Measurements from ENCODE around the gene PRKCE. TPM values are rescaled to one million over a fixed set of nuclear protein-coding genes. Genes with fewer than 3 reads are reported as not detected.

PRKCE gene
- total RNA-seq, 1 experiment from 2014 or later, result 1.3 TPM

GRCh38 chr2:45936623-45936979 is 285.1 kb downstream of the PRKCE start:
- Histone ChIP-seq H4K20me1 (ENCODE audit: control insufficient read depth, insufficient read depth, insufficient read length) (no peaks in the 10 kb centered on the region), H3K4me2 (ENCODE audit: insufficient read depth, insufficient read length, low read length) (no peak overlapping the region), H2BK120ac (ENCODE audit: low read depth, low read length, poor library complexity, severe bottlenecking) (no peak overlapping the region), H3K23ac (ENCODE audit: insufficient read length, low read depth, low read length) (no peak overlapping the region), H3K79me1 (ENCODE audit: insufficient read depth, low read depth, low read length, poor library complexity, severe bottlenecking) (no peaks in the 10 kb centered on the region), H2BK20ac (ENCODE audit: low read depth, low read length, poor library complexity, severe bottlenecking) (no peak overlapping the region), H3K14ac (ENCODE audit: insufficient read depth, low read length) (no peak overlapping the region), H4K8ac (replicated peaks; ENCODE audit: insufficient read length, low read depth, low read length) (no peak overlapping the region), H2BK15ac (ENCODE audit: low read depth, low read length) (no peak overlapping the region), H3K9ac (ENCODE audit: extremely low read depth, insufficient read length, low read length) (no peak overlapping the region), H4K5ac (ENCODE audit: insufficient read length, low read depth, low read length) (no peak overlapping the region), H2AK5ac (ENCODE audit: insufficient read length, low read length) (no peak overlapping the region), H3K4me1 (ENCODE audit: insufficient read depth, low read length) (no peaks in the 10 kb centered on the region), H3K4ac (ENCODE audit: low read depth, low read length) (no peak overlapping the region), H3K23me2 (ENCODE audit: insufficient read length, low read depth, low read length, poor library complexity, severe bottlenecking) (no peaks in the 10 kb centered on the region), H3K18ac (ENCODE audit: insufficient read length, low read depth, low read length) (no peak overlapping the region), H3T11ph (ENCODE audit: low read length) (no peak overlapping the region), H3K9me3 (ENCODE audit: control insufficient read depth, low read depth, low read length) (no peaks in the 10 kb centered on the region), H2BK5ac (ENCODE audit: insufficient read length, low read length) (no peak overlapping the region), H3K79me2 (ENCODE audit: insufficient read depth, low read length) (no peaks in the 10 kb centered on the region), H3K56ac (ENCODE audit: insufficient read length, low read depth, low read length) (no peak overlapping the region), H3K27me3 (ENCODE audit: insufficient read depth, low read length) (no peaks in the 10 kb centered on the region), H2BK12ac (ENCODE audit: insufficient read length, low read depth, low read length) (no peak overlapping the region), H2AFZ (ENCODE audit: low read length) (no peak overlapping the region), H3K27ac (ENCODE audit: insufficient read length, low read depth, low read length) (no peak overlapping the region), H4K91ac (ENCODE audit: insufficient read length, low read depth, low read length) (no peak overlapping the region)
- WGBS (ENCODE audit: extremely low coverage, insufficient read length, low lambda C conversion rate), result no CpG with 5 or more reads among the region's 5 CpGs
- Mint-ChIP-seq H3K4me1 (peaks cover 17 to 19% of the 10 kb centered on the region in 2 experiments), H3K27me3 (ENCODE audit: low read depth) (peaks cover 3% of the 10 kb centered on the region; the same call in 1 of the 2 replicates), H3K4me3 (no peak overlapping the region), H3K9me3 (peaks cover 0 to 2% of the 10 kb centered on the region in 2 experiments; a peak in 1 of 5 replicates), H3K27ac (no peak overlapping the region), H3K36me3 (ENCODE audit: insufficient read depth in 1 of 3, low read depth in 3 of 3) (no peaks in the 10 kb centered on the region)
- no peak for TF ChIP-seq CTCF (conservative IDR thresholded peaks at IDR 0.05)
- no peak for DNase-seq
